GM12878 (cell line): ENCODE data around the gene MAPT. TPM values are rescaled to one million over a fixed set of nuclear protein-coding genes. Genes with fewer than 3 reads are reported as not detected.
A peak's percentile ranks its signal among the peaks of the same experiment; 100 is the strongest.

Source experiments
- ATAC-seq: fragments of 200-7000 bp; cut with Tn5 transposase; 3 replicates; pipeline ENCODE4 v1.9.1; 2020; ENCODE audit warnings: mild to moderate bottlenecking, moderate library complexity
- BruUV-seq: library from RNA; stranded (reverse); fragments of 400-500 nt; replicated peaks from 2 replicates; lab custom pipeline; 2021; lab: Mats Ljungman, UMichigan
- CTCF ChIA-PET: fragments of 300-600 bp; sonication (Branson Sonifier 250); formaldehyde crosslinking; extraction: SDS; loops from one replicate; lab custom pipeline; 2021; ENCODE audit warnings: inconsistent platforms; lab: Yijun Ruan, JAX
- POLR2A ChIA-PET: fragments of 350-600 bp; formaldehyde crosslinking; extraction: SDS; loops from one replicate; lab custom pipeline; 2021; ENCODE audit warnings: inconsistent platforms; lab: Charles Lee
- RAD21 ChIA-PET: fragments of 300-600 bp; sonication (Branson Sonifier 250); formaldehyde crosslinking; loops from one replicate; lab custom pipeline; 2023; ENCODE audit warnings: antibody characterized with exemption; ENCODE audit not compliant: unreplicated experiment; lab: Charles Lee
- SMC1A ChIA-PET: fragments of 300-600 bp; sonication (Branson Sonifier 250); formaldehyde crosslinking; loops from one replicate; lab custom pipeline; 2023; ENCODE audit not compliant: unreplicated experiment, uncharacterized antibody; lab: Charles Lee
- DNase-seq: peaks from one replicate; pipeline ENCODE4 v3.0.0-alpha.2; 2011; ENCODE audit warnings: low read depth, low spot score
- FAIRE-seq: peaks from 3 replicates; lab custom pipeline; 2011; peaks lifted over from hg19 to GRCh38; lab: Jason Lieb, UNC
- H2AFZ ChIP-seq: 2 replicates; pipeline ENCODE4 v1.6.0; 2011; ENCODE audit warnings: low read depth, low read length, control low read depth; ENCODE audit not compliant: control insufficient read depth
- H3K27ac ChIP-seq: 2 replicates; pipeline ENCODE4 v1.5.1; 2011; ENCODE audit warnings: control low read depth; ENCODE audit not compliant: control insufficient read depth, insufficient read depth
- H3K27me3 ChIP-seq, 2 experiments: replicated peaks in 1 of 2; 2 replicates each; pipeline versions ENCODE4 v1.6.0 to v1.6.1; 2011; ENCODE audit warnings: low read length in 1 of 2; ENCODE audit not compliant: control insufficient read depth in 2 of 2, insufficient read depth in 2 of 2
- H3K36me3 ChIP-seq, 2 experiments: 2 replicates each; pipeline ENCODE4 v1.5.1; 2011; ENCODE audit warnings: low read length in 1 of 2; ENCODE audit not compliant: control insufficient read depth in 2 of 2, insufficient read depth in 2 of 2
- H3K4me1 ChIP-seq: 2 replicates; pipeline ENCODE4 v1.6.1; 2011; ENCODE audit warnings: mild to moderate bottlenecking, low read length, moderate library complexity, mixed read lengths; ENCODE audit not compliant: control insufficient read depth, insufficient read depth
- H3K4me2 ChIP-seq: 2 replicates; pipeline ENCODE4 v1.6.0; 2011; ENCODE audit warnings: control low read depth; ENCODE audit not compliant: control insufficient read depth, insufficient read depth
- H3K4me3 ChIP-seq: fragments of 200-600 bp; sonication (generic); 2 replicates; pipeline ENCODE4 v1.5.1; 2016
- H3K79me2 ChIP-seq: 2 replicates; pipeline ENCODE4 v1.6.0; 2011; ENCODE audit warnings: low read length; ENCODE audit not compliant: control insufficient read depth, insufficient read depth
- H3K9ac ChIP-seq: 2 replicates; pipeline ENCODE4 v1.8.0; 2011; ENCODE audit warnings: low read length, control low read depth, mixed read lengths; ENCODE audit not compliant: control insufficient read depth, insufficient read depth
- H3K9me3 ChIP-seq: replicated peaks from 3 replicates; pipeline ENCODE4 v1.5.1; 2011; ENCODE audit warnings: mild to moderate bottlenecking, low read length; ENCODE audit not compliant: control insufficient read depth, insufficient read depth
- H4K20me1 ChIP-seq: 2 replicates; pipeline ENCODE4 v1.6.0; 2011; ENCODE audit not compliant: control insufficient read depth, insufficient read depth
- ATF2 ChIP-seq: IDR thresholded peaks from 2 replicates; pipeline ENCODE4 v1.6.1; 2012; ENCODE audit warnings: low read length, inconsistent platforms
- CBX5 ChIP-seq: sonication (generic); IDR thresholded peaks from 2 replicates; pipeline ENCODE4 v1.6.1; 2016; ENCODE audit warnings: low read depth, moderate library complexity, mild to moderate bottlenecking, inconsistent platforms
- CTCF ChIP-seq, 3 experiments: IDR thresholded peaks in 2 of 3; conservative IDR thresholded peaks in 1 of 3; 2 replicates each; pipeline ENCODE4 v1.5.1; 2011; ENCODE audit warnings: low read depth in 3 of 3, low read length in 3 of 3, mild to moderate bottlenecking in 3 of 3, control low read depth in 2 of 3, moderate library complexity in 2 of 3, inconsistent platforms in 1 of 3, mixed read lengths in 1 of 3; ENCODE audit not compliant: control insufficient read depth in 2 of 3, insufficient read depth in 1 of 3; ENCODE audit errors: extremely low read depth in 1 of 3
- E4F1 ChIP-seq: fragments of 450-650 bp; IDR thresholded peaks from 2 replicates; pipeline ENCODE4 v1.6.1; 2018; ENCODE audit warnings: borderline replicate concordance, mild to moderate bottlenecking; ENCODE audit not compliant: partially characterized antibody
- GATAD2B ChIP-seq: fragments of 450-650 bp; conservative IDR thresholded peaks from 2 replicates; pipeline ENCODE4 v1.6.1; 2017; ENCODE audit warnings: low read depth, mild to moderate bottlenecking, moderate library complexity
- HDAC6 ChIP-seq: fragments of 200-600 bp; sonication (generic); IDR thresholded peaks from one replicate; pipeline ENCODE4 v1.8.0; 2017; ENCODE audit warnings: antibody characterized with exemption; ENCODE audit not compliant: unreplicated experiment
- JUNB ChIP-seq: IDR thresholded peaks from 2 replicates; pipeline ENCODE4 v1.6.1; 2016; ENCODE audit warnings: antibody characterized with exemption, mild to moderate bottlenecking
- JUND ChIP-seq: IDR thresholded peaks from 2 replicates; pipeline ENCODE4 v1.6.1; 2012; ENCODE audit warnings: low read depth, mild to moderate bottlenecking, low read length, improper control_type of control experiment, moderate library complexity
- NBN ChIP-seq: fragments of 450-650 bp; IDR thresholded peaks from 2 replicates; pipeline ENCODE4 v1.6.1; 2016
- NFXL1 ChIP-seq: fragments of 450-650 bp; IDR thresholded peaks from 2 replicates; pipeline ENCODE4 v1.6.1; 2017; ENCODE audit warnings: antibody characterized with exemption, mild to moderate bottlenecking, borderline replicate concordance
- NFYB ChIP-seq: IDR thresholded peaks from 2 replicates; pipeline ENCODE4 v1.6.1; 2011; ENCODE audit warnings: low read depth, mild to moderate bottlenecking, low read length, improper control_type of control experiment, moderate library complexity; ENCODE audit not compliant: insufficient read depth
- SMAD5 ChIP-seq: IDR thresholded peaks from 2 replicates; pipeline ENCODE4 v1.6.1; 2016; ENCODE audit warnings: antibody characterized with exemption, low read depth
- STAT1 ChIP-seq: fragments of 450-650 bp; conservative IDR thresholded peaks from 2 replicates; pipeline ENCODE4 v1.6.1; 2014; ENCODE audit warnings: antibody characterized with exemption, mild to moderate bottlenecking
- ZBED1 ChIP-seq: IDR thresholded peaks from 2 replicates; pipeline ENCODE4 v1.6.1; 2016; ENCODE audit warnings: borderline replicate concordance
- WGBS: methylation state at CpG from one replicate; pipeline ENCODE4 v1.1.6; 2016; ENCODE audit warnings: low lambda C conversion rate; ENCODE audit not compliant: insufficient replicate concordance, insufficient coverage; ENCODE audit errors: missing lambda C conversion rate; 5-methylcytosine and 5-hydroxymethylcytosine counted together
- in situ Hi-C: fragments of 300-500 bp; cut with MboI; formaldehyde crosslinking; loops from 9 replicates; pipeline ENCODE4 v1.14.3; 2018; ENCODE audit warnings: mixed read lengths
- intact Hi-C: fragments of 100-400 bp; cut with micrococcal nuclease; formaldehyde crosslinking; loops from one replicate; pipeline ENCODE4 v1.14.2; 2022; ENCODE audit not compliant: unreplicated experiment
- polyA plus RNA-seq, 11 experiments: library from polyadenylated mRNA; depleted of rRNA in 4 of 11; unstranded in 6 of 11; stranded (reverse) in 5 of 11; fragments of >200 nt; fragmentation: Nextera tagmentation in 4 of 11; fragmentation: Illumina TruSeq in 1 of 11; extraction: Ambion mirVana in 4 of 11; extraction: Trizol in 1 of 11; gene quantifications; 1 replicate in 1 of 11; 2 replicates in 10 of 11; pipeline versions ENCODE4 v1.2.1 to v1.2.3, GENCODE V29; 2011 to 2016; ENCODE audit warnings: inconsistent platforms in 2 of 11, missing spikeins in 2 of 11, low read depth in 1 of 11
- total RNA-seq, 4 experiments: library from RNA; depleted of rRNA in 3 of 4; stranded (reverse); fragments of >200 nt in 3 of 4; fragmentation: Illumina TruSeq in 1 of 4; extraction: Trizol in 1 of 4; gene quantifications; 2 replicates each; pipeline versions ENCODE4 v1.2.1 to v1.2.3, GENCODE V29; 2013 to 2021

MAPT gene
- total and polyA plus RNA-seq, 10 of the 15 experiments (the other 5 are each of a cell fraction or from before 2014, with no cell fraction given), result under 0.01 to 0.05 (median 0.03) TPM; not detected in 7

GRCh38 chr17:46063241-46063640, 168.9 kb downstream of the MAPT start:
- 80% methylated on average over 2 of the region's 2 CpGs for WGBS
- no peaks in the 10 kb centered on the region for H3K27me3 ChIP-seq
- no peaks in the 10 kb centered on the region for H3K9me3 ChIP-seq
- DNase-seq (no peak), ATAC-seq (no peak), FAIRE-seq (peak; percentile 49)
- no peaks in the 10 kb centered on the region for H3K4me1 ChIP-seq
- no peak overlapping the region for H3K4me3 ChIP-seq
- no peaks in the 10 kb centered on the region for H4K20me1 ChIP-seq
- H3K4me2 ChIP-seq, result no peak overlapping the region
- no peaks in the 10 kb centered on the region for H3K79me2 ChIP-seq
- ChIA-PET SMC1A (interaction anchor here (0.9 to 1.8 kb wide), 3 partner anchors 8 to 60 kb away, joined by 3 to 4 read pairs (median 4); no protein-coding TSS in a partner anchor), POLR2A (interaction anchor here (0.7 kb wide), 1 partner anchor 269 kb away, joined by 3 read pairs; no protein-coding TSS in a partner anchor), CTCF (interaction anchor here (0.8 to 1.7 kb wide), 3 partner anchors 11 to 124 kb away, joined by 4 to 5 read pairs (median 4); no protein-coding TSS in a partner anchor), RAD21 (no interaction called here)
- no peak overlapping the region for H2AFZ ChIP-seq
- H3K36me3 ChIP-seq, result peaks cover 3 to 23% of the 10 kb centered on the region in 2 experiments
- no peak overlapping the region for H3K9ac ChIP-seq
- BruUV-seq, result TSS peak; percentile 12
- in situ Hi-C loops, result no loop called here
- TF ChIP-seq ZBED1 (no peak), SMAD5 (no peak), HDAC6 (no peak), JUNB (no peak), GATAD2B (no peak), NBN (no peak), JUND (no peak), CBX5 (no peak), CTCF (IDR thresholded peaks at IDR 0.05 in 2 of 3, conservative IDR thresholded peaks at IDR 0.05 in 1 of 3; ENCODE audit: control insufficient read depth in 2 of 3, extremely low read depth in 1 of 3, insufficient read depth in 1 of 3, low read depth in 3 of 3, low read length in 3 of 3) (no peak), E4F1 (no peak), NFXL1 (no peak), STAT1 (no peak), NFYB (no peak), ATF2 (no peak)
- intact Hi-C loops, result no loop called here
- H3K27ac ChIP-seq, result no peak overlapping the region
